ENCODE results near the gene NAT14.

DNA sequence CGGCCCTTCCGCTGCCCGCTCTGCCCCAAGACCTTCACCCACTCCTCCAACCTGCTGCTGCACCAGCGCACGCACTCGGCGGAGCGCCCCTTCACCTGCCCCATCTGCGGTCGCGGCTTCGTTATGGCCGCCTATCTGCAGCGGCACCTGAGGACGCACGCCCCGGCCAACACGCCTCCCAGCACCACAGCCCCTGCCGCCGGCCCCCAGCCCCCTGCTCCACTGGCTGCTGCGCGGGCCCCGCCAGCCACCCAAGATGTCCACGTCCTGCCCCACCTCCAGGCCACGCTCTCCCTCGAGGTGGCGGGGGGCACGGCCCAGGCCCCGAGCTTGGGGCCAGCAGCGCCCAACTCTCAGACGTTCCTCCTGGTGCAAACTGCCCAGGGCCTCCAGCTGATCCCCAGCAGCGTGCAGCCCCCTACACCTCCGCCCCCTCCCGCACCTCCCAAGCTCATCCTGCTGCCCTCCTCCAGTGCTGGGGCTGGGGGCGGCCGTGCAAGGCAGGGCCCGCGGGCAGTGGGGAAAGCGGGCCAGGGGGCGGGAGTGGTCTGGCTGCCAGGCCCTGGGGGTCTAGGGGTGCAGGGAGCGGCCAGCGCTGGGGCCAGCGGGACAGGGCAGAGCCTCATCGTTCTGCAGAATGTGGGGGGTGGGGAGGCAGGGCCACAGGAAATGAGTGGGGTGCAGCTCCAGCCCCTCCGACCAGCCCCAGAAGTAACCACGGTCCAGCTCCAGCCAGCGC lies 1.9 kb upstream of the NAT14 start:
- TF ChIP-seq, protein P1, sequence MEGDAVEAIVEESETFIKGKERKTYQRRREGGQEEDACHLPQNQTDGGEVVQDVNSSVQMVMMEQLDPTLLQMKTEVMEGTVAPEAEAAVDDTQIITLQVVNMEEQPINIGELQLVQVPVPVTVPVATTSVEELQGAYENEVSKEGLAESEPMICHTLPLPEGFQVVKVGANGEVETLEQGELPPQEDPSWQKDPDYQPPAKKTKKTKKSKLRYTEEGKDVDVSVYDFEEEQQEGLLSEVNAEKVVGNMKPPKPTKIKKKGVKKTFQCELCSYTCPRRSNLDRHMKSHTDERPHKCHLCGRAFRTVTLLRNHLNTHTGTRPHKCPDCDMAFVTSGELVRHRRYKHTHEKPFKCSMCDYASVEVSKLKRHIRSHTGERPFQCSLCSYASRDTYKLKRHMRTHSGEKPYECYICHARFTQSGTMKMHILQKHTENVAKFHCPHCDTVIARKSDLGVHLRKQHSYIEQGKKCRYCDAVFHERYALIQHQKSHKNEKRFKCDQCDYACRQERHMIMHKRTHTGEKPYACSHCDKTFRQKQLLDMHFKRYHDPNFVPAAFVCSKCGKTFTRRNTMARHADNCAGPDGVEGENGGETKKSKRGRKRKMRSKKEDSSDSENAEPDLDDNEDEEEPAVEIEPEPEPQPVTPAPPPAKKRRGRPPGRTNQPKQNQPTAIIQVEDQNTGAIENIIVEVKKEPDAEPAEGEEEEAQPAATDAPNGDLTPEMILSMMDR (IDR thresholded peaks at IDR 0.05 in 2 of 3, conservative IDR thresholded peaks at IDR 0.05 in 1 of 3; ENCODE audit: borderline replicate concordance in 1 of 3, insufficient read depth in 1 of 3, low read depth in 2 of 3, low read length in 2 of 3) = no peak
- TF ChIP-seq CEBPB (IDR thresholded peaks at IDR 0.05; ENCODE audit: low read depth) = no peak
- TF ChIP-seq EZH2 (IDR thresholded peaks at IDR 0.05) = no peak
